ENCODE measurements around the gene STIM1. TPM values are rescaled to one million over a fixed set of nuclear protein-coding genes. Genes with fewer than 3 reads are reported as not detected.
A peak's percentile ranks its signal among the peaks of the same experiment; 100 is the strongest.

The STIM1 gene
- total RNA-seq, 2 experiments from 2014 or later = 103 to 108 TPM

DNA sequence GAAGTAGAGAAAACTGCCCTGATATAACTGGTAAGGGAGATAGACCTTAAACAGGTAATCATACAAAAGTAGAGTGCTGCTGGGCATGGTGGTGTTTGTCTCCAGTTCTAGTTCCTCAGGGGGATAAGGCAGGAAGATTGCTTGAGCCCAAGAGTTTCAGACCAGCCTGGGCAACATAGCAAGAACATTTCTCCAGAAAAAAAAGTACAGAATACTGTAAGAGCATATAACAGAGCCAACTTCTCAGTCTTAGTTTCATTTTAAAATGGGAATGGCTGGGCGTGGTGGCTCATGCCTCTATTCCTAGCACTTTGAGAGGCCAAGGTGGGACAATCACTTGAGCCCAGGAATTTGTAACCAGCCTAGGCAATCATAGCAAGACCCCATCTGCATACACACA lies 10.2 kb upstream of the STIM1 start:
- DNase-seq = no peak
- Mint-ChIP-seq H3K27ac (no peak overlapping the region), H3K4me1 (peaks cover 40% of the 10 kb centered on the region), H3K27me3 (peaks cover 5% of the 10 kb centered on the region), H3K4me3 (no peak overlapping the region), H3K36me3 (ENCODE audit: low read depth) (no peaks in the 10 kb centered on the region), H3K9me3 (no peaks in the 10 kb centered on the region)
- CTCF ChIA-PET = interaction anchor here (0.6 to 19.7 kb wide), 3 partner anchors 9 to 702 kb away, joined by 3 to 355 read pairs (median 9); partner anchors contain the start of gene STIM1
- POLR2A ChIA-PET = no interaction called here

DNA sequence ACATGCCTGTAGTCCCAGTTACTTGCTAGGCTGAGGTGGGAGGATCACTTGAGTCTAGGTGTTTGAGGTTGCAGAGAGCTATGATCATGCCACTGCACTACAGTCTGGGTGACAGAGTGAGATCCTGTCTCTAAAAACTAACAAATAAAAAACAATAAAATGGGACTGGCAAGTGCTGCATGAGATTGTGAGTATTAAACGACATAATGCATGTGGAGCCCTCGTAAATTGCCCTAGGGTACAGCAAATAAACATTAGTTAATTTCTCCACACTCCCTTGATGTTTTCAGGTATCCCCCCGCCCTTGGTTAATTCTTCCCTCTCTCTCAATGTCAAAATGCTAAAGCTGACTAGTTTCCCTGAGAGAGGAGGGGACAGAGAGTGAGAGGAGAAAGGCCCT lies 9.8 kb upstream of the STIM1 start:
- ChIA-PET POLR2A (no interaction called here), CTCF (interaction anchor here (2.1 to 19.7 kb wide), 3 partner anchors 8 to 227 kb away, joined by 9 to 355 read pairs (median 355); partner anchors contain the start of genes RHOG and STIM1)
- Mint-ChIP-seq H3K4me3 (no peak overlapping the region), H3K9me3 (no peaks in the 10 kb centered on the region), H3K4me1 (peaks cover 40% of the 10 kb centered on the region), H3K27ac (no peak overlapping the region), H3K27me3 (peaks cover 5% of the 10 kb centered on the region), H3K36me3 (ENCODE audit: low read depth) (no peaks in the 10 kb centered on the region)
- DNase-seq = no peak

DNA sequence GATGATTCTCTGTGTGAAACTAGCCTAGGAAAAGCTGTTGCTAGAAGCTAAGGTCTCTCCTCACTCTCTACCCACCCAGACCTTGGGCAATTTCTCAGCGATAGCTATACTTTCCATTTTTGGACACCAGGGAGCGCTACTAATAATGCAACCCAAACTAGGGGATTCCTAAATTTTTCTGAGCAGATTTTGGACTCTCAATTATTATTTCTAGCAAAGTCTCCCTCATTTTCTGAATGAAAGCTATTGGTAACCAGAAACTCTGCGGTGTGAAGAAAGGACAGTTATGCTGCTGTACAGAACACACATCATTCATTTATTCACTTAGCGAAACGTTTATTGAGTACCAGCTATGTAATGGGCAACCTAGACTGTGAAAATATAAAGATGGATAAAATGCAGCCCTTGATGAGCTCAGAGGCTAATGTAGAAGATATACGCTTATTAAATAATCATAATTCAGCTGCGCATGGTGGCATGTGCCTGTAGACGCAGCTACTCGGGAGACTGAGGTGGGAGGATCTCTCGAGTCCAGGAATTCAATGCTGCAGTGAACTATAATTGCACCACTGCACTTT lies 6.1 kb upstream of the STIM1 start:
- ChIA-PET POLR2A (interaction anchor here (0.6 to 1.0 kb wide), 2 partner anchors 40 to 223 kb away, joined by 3 to 5 read pairs; no protein-coding TSS in a partner anchor), CTCF (interaction anchor here (0.6 to 16.6 kb wide), 20 partner anchors 9 to 240 kb away, joined by 3 to 355 read pairs (median 4); partner anchors contain the start of gene RHOG)
- Mint-ChIP-seq H3K36me3 (ENCODE audit: low read depth) (peaks cover 2% of the 10 kb centered on the region), H3K4me3 (no peak overlapping the region), H3K4me1 (peaks cover 45% of the 10 kb centered on the region), H3K9me3 (no peaks in the 10 kb centered on the region), H3K27me3 (peaks cover 5% of the 10 kb centered on the region), H3K27ac (no peak overlapping the region)
- peak; percentile 65 for DNase-seq

DNA sequence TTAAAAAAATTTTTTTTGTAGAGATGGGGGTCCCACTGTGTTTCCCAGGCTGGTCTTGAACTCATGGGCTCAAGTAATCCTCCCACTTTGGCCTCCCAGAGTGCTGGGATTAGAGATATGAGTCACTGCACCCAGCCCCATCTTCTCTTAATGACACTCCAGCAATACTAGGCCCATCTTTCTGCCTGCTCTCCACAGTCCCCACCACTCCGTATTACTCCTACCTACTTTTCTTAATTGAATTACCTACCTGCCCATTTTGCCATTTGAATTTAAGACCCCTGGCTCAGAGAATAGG lies 2.0 kb upstream of the STIM1 start:
- Mint-ChIP-seq H3K4me3 (peak overlapping the region; percentile 86), H3K36me3 (ENCODE audit: low read depth) (peaks cover 20% of the 10 kb centered on the region), H3K9me3 (no peaks in the 10 kb centered on the region), H3K27me3 (peaks cover 1% of the 10 kb centered on the region), H3K4me1 (peaks cover 50% of the 10 kb centered on the region), H3K27ac (peak overlapping the region; percentile 99)
- CTCF ChIA-PET = interaction anchor here (0.7 to 16.6 kb wide), 13 partner anchors 11 to 228 kb away, joined by 3 to 355 read pairs (median 11); partner anchors contain the start of gene RHOG
- POLR2A ChIA-PET = interaction anchor here (0.6 to 1.1 kb wide), 3 partner anchors 9 to 106 kb away, joined by 3 read pairs; no protein-coding TSS in a partner anchor
- DNase-seq = no peak

DNA sequence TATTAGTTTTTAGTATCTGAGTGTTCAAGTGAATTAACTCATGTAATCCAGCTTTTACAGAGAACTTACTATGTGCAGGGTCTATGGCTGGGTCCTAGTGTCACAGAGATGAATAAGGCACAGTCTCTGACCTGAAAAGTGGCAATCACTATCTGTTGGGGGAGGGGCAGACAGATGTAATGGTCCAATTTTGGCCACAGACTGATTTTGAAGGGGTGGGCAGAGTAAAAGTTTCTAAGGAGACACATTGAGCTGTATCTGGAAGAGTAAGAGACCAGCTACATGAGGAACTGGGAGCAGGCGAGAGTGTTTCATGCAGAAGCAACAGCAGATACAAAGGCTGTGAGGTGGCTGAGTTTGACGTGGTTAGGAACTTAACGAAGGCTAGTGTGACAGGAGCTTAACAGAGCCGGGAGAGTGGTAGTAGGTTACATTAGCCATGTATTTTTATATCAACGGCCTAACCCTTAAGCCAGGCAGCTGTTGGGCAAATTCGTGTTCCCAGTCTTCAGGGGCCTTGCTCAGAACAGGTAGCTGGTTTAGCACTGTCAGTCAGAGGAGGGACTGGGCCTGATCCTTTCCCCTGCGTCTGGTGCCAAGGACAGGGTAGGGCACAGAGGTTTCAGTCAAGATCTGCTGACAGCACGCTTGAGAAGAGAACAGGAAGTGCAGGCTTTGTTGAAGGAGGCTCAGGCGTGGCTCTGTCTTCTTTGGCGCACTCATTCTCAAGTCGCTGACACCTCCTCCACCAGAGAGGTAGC lies 1.4 kb upstream of the STIM1 start:
- Mint-ChIP-seq H3K4me3 (peak overlapping the region; percentile 86), H3K27me3 (no peaks in the 10 kb centered on the region), H3K9me3 (no peaks in the 10 kb centered on the region), H3K4me1 (peaks cover 50% of the 10 kb centered on the region), H3K27ac (peak overlapping the region; percentile 99), H3K36me3 (ENCODE audit: low read depth) (peaks cover 20% of the 10 kb centered on the region)
- POLR2A ChIA-PET = interaction anchor here (0.6 to 1.8 kb wide), 8 partner anchors 10 to 212 kb away, joined by 3 to 5 read pairs (median 4); no protein-coding TSS in a partner anchor
- peak; percentile 84 for DNase-seq
- CTCF ChIA-PET = interaction anchor here (0.7 to 16.6 kb wide), 63 partner anchors 10 to 252 kb away, joined by 3 to 355 read pairs (median 6); partner anchors contain the start of genes NUP98 and RHOG

DNA sequence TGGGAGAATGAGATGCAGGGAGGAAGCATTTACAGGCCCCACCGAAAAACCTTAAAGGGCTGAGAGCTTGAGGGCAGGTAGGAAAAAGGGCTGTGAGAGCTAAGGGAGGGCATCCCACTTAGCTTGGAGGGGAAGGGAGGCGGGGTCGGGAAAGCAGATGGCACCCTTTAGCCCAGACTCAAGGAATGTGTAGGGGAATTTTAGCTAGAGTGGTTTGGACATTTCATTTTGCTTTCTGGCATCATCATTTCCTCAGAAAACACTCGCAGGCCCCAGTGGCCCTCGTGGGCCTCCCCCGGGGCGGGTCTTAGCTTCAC lies 846 bp upstream of the STIM1 start:
- ChIA-PET POLR2A (interaction anchor here (0.8 to 1.8 kb wide), 7 partner anchors 10 to 211 kb away, joined by 3 to 5 read pairs (median 4); no protein-coding TSS in a partner anchor), CTCF (interaction anchor here (0.5 to 16.6 kb wide), 69 partner anchors 10 to 264 kb away, joined by 3 to 355 read pairs (median 6); partner anchors contain the start of genes NUP98 and RHOG)
- Mint-ChIP-seq H3K36me3 (ENCODE audit: low read depth) (peaks cover 20% of the 10 kb centered on the region), H3K4me1 (peaks cover 51% of the 10 kb centered on the region), H3K4me3 (peak overlapping the region; percentile 86), H3K27me3 (no peaks in the 10 kb centered on the region), H3K27ac (peak overlapping the region; percentile 99), H3K9me3 (no peaks in the 10 kb centered on the region)
- no peak for DNase-seq

DNA sequence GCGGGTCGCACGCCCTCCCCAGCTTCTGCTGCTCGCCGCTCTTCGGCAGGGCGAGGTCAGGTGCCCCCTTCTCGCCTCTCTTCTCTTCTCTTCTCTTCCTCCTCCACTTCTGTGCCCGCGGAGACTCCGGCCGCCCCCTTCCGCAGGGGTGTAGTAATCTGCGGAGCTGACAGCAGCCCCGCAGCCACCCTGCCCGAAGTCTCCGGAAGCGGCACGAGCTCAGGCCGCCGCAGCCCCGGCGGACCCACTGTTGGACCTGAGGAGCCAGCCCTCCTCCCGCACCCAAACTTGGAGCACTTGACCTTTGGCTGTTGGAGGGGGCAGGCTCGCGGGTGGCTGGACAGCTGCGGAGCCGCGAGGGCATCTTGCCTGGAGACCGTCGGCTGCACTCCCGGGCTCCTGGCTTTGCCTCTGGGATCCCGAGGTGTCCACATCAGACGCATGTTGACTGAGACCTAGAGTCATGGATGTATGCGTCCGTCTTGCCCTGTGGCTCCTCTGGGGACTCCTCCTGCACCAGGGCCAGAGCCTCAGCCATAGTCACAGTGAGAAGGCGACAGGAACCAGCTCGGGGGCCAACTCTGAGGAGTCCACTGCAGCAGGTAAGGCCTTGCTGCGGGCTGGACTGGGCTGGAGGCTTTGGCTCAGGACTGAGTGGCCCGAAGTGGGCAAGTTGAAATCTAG lies 486 bp downstream of the STIM1 start:
- no peaks in the 10 kb centered on the region for H3K27me3 Mint-ChIP-seq
- CTCF ChIA-PET = interaction anchor here (0.6 to 16.6 kb wide), 44 partner anchors 14 to 914 kb away, joined by 3 to 355 read pairs (median 8); partner anchors contain the start of genes NUP98 and RHOG
- DNase-seq = peak; percentile 59
- H3K27ac Mint-ChIP-seq = peak overlapping the region; percentile 95
- H3K9me3 Mint-ChIP-seq = no peaks in the 10 kb centered on the region
- H3K36me3 Mint-ChIP-seq (ENCODE audit: low read depth) = peaks cover 23% of the 10 kb centered on the region
- peak overlapping the region; percentile 98 for H3K4me3 Mint-ChIP-seq
- POLR2A ChIA-PET = interaction anchor here (1.1 to 1.8 kb wide), 3 partner anchors 71 to 103 kb away, joined by 3 to 4 read pairs (median 3); no protein-coding TSS in a partner anchor
- H3K4me1 Mint-ChIP-seq = peaks cover 63% of the 10 kb centered on the region

DNA sequence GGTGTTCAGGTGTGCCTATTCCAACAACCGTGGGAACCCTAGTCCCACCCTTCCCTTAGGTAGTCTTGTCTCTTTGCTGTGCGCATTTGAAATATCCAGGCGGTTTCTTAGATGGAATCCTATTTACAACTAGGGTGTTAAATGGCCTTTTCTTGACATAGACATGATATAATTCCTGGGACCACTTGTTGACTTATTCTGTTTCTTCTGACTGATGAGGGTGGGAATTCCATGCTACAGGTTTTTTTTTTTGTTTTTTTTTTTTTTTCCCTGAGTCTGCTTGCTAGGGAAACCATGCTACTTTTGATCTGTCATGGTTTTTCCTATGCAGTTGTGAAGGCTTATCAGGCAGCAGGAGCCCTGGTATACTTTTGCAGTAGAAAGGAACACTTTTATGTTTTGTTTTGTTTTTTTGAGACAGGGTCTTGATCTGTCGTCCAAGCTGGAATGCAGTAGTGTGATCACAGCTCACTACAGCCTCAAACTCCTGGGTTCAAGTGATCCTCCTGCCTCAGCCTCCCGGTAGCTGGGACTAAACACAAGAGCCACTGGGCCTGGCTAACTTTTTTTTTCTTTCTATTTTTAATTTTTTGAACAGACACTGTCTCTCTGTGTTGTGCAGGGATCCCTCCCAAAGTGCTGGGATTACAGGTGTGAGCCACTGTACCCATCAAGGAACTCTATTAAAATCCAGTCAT lies 1.5 kb downstream of the STIM1 start:
- H3K27me3 Mint-ChIP-seq = no peaks in the 10 kb centered on the region
- peak overlapping the region; percentile 95 for H3K27ac Mint-ChIP-seq

DNA sequence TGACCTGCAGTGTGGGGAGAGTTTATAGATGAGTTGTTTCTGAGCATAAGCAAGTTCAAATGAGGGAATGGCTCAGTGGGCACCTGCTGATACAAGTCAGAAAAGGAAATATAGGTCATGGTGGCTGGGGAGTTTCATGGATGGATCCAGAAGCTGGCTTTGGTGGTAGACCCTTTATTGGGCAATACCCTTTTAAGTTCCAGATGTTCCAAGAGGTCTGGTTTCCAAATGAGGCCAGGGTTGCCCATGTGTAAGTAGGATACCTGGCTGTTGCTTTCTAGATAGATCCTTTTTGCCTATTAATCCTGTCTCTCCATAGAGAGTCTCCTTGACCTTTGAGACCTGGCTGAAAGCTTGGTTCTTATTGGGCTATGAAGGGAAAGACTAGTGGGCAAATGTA lies 2.2 kb downstream of the STIM1 start:
- peaks cover 30% of the 10 kb centered on the region for H3K36me3 Mint-ChIP-seq (ENCODE audit: low read depth)
- H3K9me3 Mint-ChIP-seq = no peaks in the 10 kb centered on the region
- peaks cover 71% of the 10 kb centered on the region for H3K4me1 Mint-ChIP-seq
- peak overlapping the region; percentile 98 for H3K4me3 Mint-ChIP-seq
- POLR2A ChIA-PET = interaction anchor here (0.6 kb wide), 1 partner anchor 200 kb away, joined by 3 read pairs; no protein-coding TSS in a partner anchor
- DNase-seq = no peak
- H3K27ac Mint-ChIP-seq = peak overlapping the region; percentile 79
- H3K27me3 Mint-ChIP-seq = no peaks in the 10 kb centered on the region
- CTCF ChIA-PET = interaction anchor here (0.6 to 16.6 kb wide), 7 partner anchors 13 to 216 kb away, joined by 3 to 355 read pairs (median 10); partner anchors contain the start of gene RHOG

More for the DNA sequence above, 1.5 kb downstream of the STIM1 start:
- no peak for DNase-seq
- peak overlapping the region; percentile 98 for H3K4me3 Mint-ChIP-seq
- peaks cover 69% of the 10 kb centered on the region for H3K4me1 Mint-ChIP-seq
- H3K9me3 Mint-ChIP-seq = no peaks in the 10 kb centered on the region
- POLR2A ChIA-PET = no interaction called here
- CTCF ChIA-PET = interaction anchor here (0.6 to 16.6 kb wide), 6 partner anchors 13 to 340 kb away, joined by 3 to 355 read pairs (median 36); partner anchors contain the start of gene RHOG
- peaks cover 27% of the 10 kb centered on the region for H3K36me3 Mint-ChIP-seq (ENCODE audit: low read depth)

DNA sequence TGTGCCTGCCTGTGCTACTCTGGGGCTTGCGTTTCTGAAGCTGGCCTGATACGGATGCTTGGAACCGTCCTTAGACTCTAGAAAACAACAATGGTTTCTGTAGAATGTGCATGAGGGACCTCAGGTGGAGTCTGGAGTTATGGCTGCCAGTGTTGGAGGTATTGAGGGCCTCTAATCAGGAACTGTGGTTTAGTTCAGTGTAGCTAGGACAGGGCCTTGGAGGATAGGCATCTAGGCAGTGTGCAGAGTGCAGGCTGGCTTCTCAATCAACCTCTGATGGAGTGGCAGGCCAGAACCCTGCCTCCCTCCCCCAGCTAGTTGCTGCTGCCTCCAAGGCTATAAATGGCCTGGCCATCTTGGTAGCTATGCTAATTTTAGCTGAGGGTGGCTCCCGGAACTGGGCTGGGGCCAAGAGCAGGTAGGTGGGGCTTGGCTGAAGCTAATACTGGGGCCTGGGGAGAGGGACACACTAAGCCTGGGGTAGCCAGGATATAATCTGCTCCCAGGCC lies 4.0 kb downstream of the STIM1 start:
- Mint-ChIP-seq H3K9me3 (no peaks in the 10 kb centered on the region), H3K27me3 (no peaks in the 10 kb centered on the region), H3K27ac (peak overlapping the region; percentile 79), H3K4me3 (peak overlapping the region; percentile 98), H3K4me1 (peaks cover 64% of the 10 kb centered on the region), H3K36me3 (ENCODE audit: low read depth) (peaks cover 37% of the 10 kb centered on the region)
- ChIA-PET POLR2A (no interaction called here), CTCF (interaction anchor here (0.5 to 16.6 kb wide), 6 partner anchors 9 to 392 kb away, joined by 3 to 355 read pairs (median 11); partner anchors contain the start of gene RHOG)
- peak; percentile 24 for DNase-seq

DNA sequence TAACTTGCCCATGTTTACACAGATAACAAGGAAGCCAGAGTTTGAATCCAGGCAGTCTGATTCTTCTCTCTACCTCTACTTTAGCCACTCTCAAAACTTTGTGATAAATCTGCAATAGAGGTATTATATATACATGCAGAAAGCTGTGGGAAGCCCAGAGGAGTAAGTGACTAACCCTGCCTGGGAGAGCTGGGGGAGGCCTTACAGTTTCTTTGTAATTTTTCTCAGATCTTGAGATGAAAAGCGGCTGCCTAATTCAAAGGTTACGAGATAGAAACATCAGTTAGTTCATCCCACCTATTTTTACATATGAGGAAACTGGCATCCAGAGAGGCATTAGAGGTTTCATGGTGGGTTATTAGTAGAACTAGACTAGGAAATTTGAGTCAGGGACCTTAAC lies 4.9 kb downstream of the STIM1 start:
- CTCF ChIA-PET = interaction anchor here (1.6 to 16.6 kb wide), 6 partner anchors 10 to 212 kb away, joined by 4 to 355 read pairs (median 11); partner anchors contain the start of gene RHOG
- Mint-ChIP-seq H3K27me3 (no peaks in the 10 kb centered on the region), H3K27ac (peak overlapping the region; percentile 79), H3K36me3 (ENCODE audit: low read depth) (peaks cover 41% of the 10 kb centered on the region), H3K9me3 (no peaks in the 10 kb centered on the region), H3K4me3 (peak overlapping the region; percentile 98), H3K4me1 (peaks cover 70% of the 10 kb centered on the region)
- DNase-seq = peak; percentile 22
- POLR2A ChIA-PET = interaction anchor here (0.9 kb wide), 1 partner anchor 94 kb away, joined by 3 read pairs; no protein-coding TSS in a partner anchor

All from activated CD4-positive, alpha-beta T cell treated with anti-CD3 and anti-CD28 coated beads, Interleukin-2, amount 10 ng/mL, durations not matched to agents 7 days and 5 days (primary cell).